Measurements from ENCODE around the gene FUCA1.

FUCA1 gene

DNA sequence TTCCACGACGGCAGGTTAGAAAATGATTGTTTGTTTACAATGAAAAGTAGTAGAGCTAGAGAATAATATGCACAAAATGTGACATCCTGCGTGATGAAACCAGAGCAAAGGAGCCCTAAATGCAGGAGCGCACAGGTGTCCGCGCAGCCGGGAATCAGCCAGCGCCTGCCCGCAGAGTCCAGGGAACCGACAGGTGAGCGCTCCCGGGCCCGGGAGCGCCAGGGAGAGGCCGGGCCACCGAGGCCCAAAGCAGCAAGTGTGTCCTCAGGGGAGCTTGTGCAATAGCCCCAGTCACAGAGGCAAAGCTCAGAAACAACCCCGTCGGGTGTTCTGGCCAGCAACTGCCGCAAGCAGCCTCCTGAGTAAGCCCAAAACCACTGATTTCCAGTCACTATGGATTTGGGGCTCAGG is 66.7 kb downstream of the FUCA1 start:
- no peak for DNase-seq (ENCODE audit: low spot score)

DNA sequence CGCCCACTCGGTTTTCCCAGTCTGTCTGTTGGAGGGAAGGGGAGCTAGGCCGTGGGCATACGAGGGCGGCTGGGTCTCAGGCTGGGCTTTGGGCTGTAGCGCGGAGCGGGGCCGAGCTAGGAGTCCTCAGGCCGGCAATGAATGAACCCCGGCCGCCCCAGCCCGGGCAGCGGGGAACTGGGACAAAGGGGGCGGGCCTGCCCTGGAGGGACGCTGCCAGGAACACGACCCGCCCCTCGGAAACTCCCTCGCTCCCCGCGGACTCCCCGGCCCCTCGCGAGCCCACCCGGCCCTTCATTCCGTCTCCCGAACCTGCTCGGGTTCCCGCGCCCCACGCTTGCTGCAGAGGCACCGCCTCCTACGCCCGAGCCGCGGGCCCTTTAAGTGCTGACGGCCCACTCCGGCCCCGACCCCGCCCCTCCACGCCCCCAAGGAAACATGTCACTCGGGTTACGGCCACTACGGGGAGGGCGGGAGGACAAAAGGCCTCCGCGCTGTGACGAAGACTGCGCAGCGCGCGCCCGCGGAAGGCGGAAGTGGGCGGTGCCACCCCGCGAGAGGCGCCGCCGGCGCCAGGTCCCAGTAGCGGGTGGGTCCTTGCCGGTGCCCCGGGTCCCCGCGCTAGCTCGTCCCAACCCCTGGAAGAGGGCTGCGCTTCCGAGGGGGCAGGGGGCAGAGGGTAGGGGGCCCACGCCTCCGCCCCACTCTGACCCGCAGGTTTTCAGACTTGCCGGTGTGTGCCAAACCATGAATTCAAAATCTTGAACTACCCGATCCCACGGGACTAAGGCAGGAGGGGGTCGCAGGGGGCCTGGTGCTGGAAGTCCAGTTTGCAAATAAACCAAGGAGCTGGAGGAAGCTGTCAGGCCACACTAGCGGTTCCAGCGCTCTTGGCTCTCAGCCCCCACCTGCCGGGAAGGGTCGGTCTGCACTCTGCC is 67.4 kb downstream of the FUCA1 start, which contains the start of gene GALE:
Gene GALE (minus strand): TSS at position 355 of the 938 bp plus-strand sequence. CDS start 1,747 bp downstream, outside the sequence.
- peak; percentile 97 for DNase-seq (ENCODE audit: low spot score)

DNA sequence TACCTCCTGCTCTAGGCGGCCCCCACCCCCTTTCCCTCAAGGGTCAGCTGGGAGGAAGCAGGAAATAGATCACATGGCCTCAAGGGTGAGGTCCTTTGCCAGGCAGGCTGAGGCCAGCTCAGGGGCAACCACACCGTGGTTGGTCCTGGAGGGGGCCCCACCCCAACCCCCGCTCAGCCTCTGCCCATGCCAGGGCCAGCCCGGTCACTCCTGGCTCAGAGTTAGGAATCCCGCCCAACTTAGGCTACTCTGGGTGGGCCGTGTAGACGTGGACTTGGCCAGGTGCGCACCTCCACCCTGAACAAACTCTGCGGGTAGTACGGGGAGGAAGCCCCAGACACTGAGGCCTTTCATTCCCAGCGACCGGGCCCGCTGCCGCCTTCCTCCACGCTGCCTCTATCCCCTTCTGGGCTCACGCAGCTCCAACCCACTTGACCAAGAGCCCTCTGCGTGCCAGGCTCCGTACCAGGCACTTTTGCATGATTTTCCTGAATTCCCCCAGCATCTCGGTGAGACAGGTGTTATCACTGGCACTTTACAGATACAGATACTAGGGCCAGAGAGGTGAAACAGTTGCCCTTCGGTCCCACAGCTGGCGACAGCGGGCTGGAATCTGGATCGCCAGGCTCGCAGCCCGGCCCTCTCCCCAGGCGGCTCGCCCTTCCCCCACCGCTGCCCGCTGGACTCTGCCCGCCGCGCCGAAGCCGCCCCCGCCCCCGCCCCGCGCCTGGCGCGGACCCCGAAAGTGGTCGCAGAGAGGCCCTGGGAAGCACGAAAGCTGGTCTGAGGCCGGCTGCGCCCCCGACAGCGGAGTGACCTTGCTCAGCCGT is 68.3 kb downstream of the FUCA1 start:
- peak; percentile 49 for DNase-seq (ENCODE audit: low spot score)

DNA sequence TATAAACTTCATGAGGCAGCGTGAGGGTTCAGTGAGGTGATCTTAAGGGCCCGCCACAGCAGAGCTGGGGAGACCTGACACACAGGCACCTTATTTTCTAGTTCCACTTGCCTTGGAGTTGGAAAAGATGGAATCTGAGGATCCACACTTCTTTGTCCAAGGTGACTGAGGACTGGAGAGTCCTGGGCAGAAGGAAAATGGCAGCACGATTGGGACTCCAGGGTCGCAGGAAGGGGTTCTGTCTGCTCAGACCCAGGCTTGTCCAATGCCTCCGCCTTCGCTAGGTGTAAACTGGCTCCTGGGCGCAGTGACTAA is 68.9 kb downstream of the FUCA1 start:
- DNase-seq (ENCODE audit: low spot score), result no peak

DNA sequence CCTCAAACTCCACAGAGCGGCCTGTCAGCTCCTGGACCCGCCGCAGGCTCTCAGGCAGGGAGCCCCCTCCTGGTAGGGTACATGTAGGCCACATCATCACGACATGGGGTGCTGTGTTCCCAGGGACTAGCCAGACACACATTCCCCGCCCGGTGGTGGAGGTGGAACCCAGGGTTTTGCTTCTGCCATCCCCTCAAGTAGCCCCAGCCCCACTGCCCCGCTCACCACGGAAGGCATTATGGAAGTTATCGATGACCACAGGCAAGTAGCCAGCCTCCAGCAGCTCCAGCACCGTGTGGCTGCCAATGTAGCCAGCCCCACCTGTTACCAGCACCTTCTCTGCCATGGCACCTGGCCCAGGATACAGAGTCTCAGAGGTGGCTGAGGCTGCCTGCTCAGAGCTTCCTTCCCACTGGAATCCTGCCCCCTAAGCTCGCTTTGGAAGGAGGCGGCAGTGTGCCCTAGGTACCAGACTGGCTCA is 69.4 kb downstream of the FUCA1 start:
- no peak for DNase-seq (ENCODE audit: low spot score)

DNA sequence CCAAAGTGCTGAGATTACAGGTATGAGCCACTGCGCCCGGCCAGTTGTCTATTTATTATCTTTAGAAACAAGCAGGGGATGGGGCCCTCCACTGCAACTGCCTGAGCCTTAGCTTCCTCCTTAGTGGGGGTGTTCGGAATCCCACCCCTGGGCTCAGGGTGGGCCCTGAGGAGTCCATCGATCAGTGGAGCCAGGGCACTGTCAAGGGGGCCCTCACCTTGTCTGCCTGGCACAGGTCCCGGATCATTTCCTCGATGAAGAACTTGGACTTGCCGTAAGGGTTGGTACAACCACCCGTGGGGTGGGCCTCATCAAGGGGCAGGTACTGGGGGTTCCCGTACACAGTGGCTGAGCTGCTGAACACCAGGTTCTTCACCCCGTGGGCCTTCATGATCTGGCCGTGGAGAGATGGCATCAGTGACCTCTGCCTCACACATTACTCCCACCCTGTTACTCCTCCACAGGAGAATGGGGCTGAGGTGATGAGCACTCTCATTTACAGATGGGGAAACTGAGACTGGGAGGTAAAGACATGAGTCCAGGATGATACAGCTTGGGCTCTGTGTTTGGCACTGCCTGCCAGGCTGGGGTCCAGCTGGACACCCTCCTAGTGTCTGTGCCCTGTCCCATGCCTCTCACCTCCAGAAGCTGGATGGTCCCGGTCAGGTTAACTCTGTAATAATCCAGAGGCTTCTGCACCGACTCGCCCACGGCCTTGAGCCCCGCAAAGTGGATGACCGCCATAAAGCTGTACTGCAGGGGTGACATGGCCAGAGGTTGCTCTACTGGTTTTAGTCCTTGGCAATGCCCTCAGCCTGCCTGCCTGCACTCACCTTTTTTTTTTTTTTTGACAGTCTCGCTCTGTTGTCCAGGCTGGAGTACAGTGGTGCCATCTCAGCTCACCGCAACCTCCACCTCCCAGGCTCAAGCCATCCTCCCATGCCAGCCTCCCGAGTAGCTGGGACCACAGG is 70.3 kb downstream of the FUCA1 start:
- DNase-seq (ENCODE audit: low spot score), result no peak

DNA sequence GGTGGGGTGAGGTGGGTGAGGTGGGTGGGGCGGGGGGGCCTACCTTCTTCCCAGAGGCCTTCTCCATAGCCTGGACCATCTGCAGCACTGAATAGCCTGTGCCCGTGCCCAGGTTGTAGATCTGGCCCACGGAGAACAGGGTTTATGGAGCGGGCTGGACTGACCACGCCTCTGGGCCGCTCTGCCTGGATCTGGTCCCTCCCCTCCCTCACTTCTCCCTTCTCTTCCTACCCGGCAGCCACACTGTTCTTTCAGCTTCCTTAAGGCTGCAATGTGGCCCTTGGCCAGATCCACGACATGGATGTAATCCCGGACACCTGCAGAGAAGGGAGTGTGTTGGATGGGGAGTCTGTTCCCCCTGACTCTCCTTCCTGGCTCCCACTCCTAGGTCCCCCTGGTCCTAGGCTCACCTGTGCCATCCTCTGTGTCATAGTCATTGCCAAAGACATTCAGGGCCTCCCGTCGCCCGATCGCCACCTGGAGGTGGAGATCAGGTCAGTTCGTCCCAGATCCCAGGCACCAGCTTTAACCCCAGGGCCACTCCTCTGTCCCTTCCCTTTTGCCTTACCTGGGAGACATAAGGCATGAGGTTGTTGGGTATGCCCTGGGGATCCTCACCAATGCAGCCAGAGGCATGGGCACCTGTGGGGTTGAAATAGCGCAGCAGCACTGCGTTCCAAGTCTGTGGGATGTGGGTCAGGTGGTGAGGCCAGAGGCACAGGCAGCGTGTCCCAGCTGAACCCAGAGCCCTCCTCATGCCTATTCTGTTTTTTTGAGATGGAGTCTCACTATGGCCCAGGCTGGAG is 71.4 kb downstream of the FUCA1 start:
- peak; percentile 40 for DNase-seq (ENCODE audit: low spot score)

DNA sequence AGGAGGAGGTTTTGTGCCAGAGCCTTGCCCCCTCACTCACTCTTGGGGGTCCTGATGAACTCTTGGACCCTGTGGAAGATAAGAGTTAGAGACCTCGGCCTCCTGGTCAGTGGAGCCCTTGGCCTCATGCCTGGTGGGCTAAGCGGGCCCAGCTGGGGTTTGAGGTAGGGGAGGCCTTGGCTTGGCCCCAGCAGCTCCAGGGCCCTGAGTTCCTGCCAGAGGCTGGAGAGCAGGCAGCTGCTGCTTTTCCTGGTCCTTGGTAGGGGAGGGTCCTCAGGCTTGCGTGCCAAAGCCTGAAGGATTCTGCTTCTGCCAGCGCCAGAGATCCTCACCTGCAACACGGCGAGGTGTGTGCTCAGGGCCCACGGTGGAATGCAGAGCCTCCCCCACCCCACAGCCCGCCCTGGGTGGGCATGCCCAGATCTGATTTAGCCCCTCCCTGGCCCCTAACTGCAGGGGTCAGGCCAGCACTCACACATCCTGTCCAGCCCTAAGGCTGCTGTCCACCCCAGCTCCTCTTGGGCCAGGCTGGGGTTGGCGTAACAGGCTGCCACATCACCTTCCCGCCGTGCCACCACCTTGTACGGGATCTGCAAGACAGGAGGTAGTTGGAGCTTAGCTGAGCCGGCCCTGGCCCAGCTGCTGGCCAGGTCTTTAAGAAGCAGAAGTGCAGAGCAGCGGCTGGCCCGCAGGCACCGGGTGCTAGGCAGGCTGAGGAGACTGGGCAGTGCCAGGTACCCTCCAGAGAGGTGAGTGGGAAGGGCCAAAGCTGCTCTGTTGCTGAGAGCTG is 72.2 kb downstream of the FUCA1 start:
- DNase-seq (ENCODE audit: low spot score), result no peak
